Astrocyte (in vitro differentiated cells and primary cell): ENCODE results near the gene PRKCE. TPM values are rescaled to one million over a fixed set of nuclear protein-coding genes. Genes with fewer than 3 reads are reported as not detected.

Source experiments
- DNase-seq: peaks from one replicate; pipeline ENCODE4 v3.0.0-alpha.2; 2010; ENCODE audit warnings: low read depth
- FAIRE-seq: peaks from 2 replicates; lab custom pipeline; 2011; peaks lifted over from hg19 to GRCh38; lab: Jason Lieb, UNC
- H2AFZ ChIP-seq: 2 replicates; pipeline ENCODE4 v1.6.0; 2012; ENCODE audit warnings: low read depth, low read length, inconsistent platforms
- H3K27ac ChIP-seq: 2 replicates; pipeline ENCODE4 v1.5.1; 2011; ENCODE audit warnings: low read depth, low read length, inconsistent platforms
- H3K27me3 ChIP-seq: 2 replicates; pipeline ENCODE4 v1.6.0; 2011; ENCODE audit warnings: low read length, inconsistent platforms; ENCODE audit not compliant: insufficient read depth
- H3K36me3 ChIP-seq: 2 replicates; pipeline ENCODE4 v1.5.1; 2011; ENCODE audit warnings: low read length, inconsistent platforms; ENCODE audit not compliant: insufficient read depth
- H3K4me1 ChIP-seq: 2 replicates; pipeline ENCODE4 v1.5.1; 2011; ENCODE audit warnings: low read length, inconsistent platforms; ENCODE audit not compliant: insufficient read depth
- H3K4me2 ChIP-seq: 2 replicates; pipeline ENCODE4 v1.6.0; 2012; ENCODE audit warnings: low read length, inconsistent platforms
- H3K4me3 ChIP-seq: 2 replicates; pipeline ENCODE4 v1.5.1; 2011; ENCODE audit warnings: low read depth, mild to moderate bottlenecking, low read length, inconsistent platforms; ENCODE audit not compliant: insufficient read depth
- H3K79me2 ChIP-seq: 2 replicates; pipeline ENCODE4 v1.6.0; 2012; ENCODE audit warnings: mild to moderate bottlenecking, low read length, inconsistent platforms; ENCODE audit not compliant: insufficient read depth
- H3K9ac ChIP-seq: 2 replicates; pipeline ENCODE4 v1.6.0; 2012; ENCODE audit warnings: mild to moderate bottlenecking, low read length, inconsistent platforms
- H3K9me3 ChIP-seq: 2 replicates; pipeline ENCODE4 v1.5.1; 2012; ENCODE audit warnings: low read depth, mild to moderate bottlenecking, low read length, inconsistent platforms; ENCODE audit not compliant: insufficient read depth
- H4K20me1 ChIP-seq: 2 replicates; pipeline ENCODE4 v1.6.0; 2012; ENCODE audit warnings: low read length, inconsistent platforms; ENCODE audit not compliant: insufficient read depth
- H3K27ac Mint-ChIP-seq: one replicate; pipeline ENCODE4 v1.8.0; 2021; ENCODE audit warnings: mild to moderate bottlenecking, mixed read lengths; ENCODE audit not compliant: unreplicated experiment
- H3K27me3 Mint-ChIP-seq: one replicate; pipeline ENCODE4 v1.8.0; 2021; ENCODE audit warnings: low read depth, mixed read lengths; ENCODE audit not compliant: unreplicated experiment
- H3K36me3 Mint-ChIP-seq: one replicate; pipeline ENCODE4 v1.8.0; 2021; ENCODE audit warnings: low read depth, mixed read lengths; ENCODE audit not compliant: unreplicated experiment
- H3K4me1 Mint-ChIP-seq: one replicate; pipeline ENCODE4 v1.8.0; 2021; ENCODE audit warnings: low read depth, mixed read lengths; ENCODE audit not compliant: unreplicated experiment
- H3K4me3 Mint-ChIP-seq: one replicate; pipeline ENCODE4 v1.8.0; 2021; ENCODE audit warnings: mild to moderate bottlenecking, moderate library complexity, mixed read lengths; ENCODE audit not compliant: unreplicated experiment
- H3K9me3 Mint-ChIP-seq: one replicate; pipeline ENCODE4 v1.8.0; 2021; ENCODE audit warnings: mild to moderate bottlenecking, mixed read lengths; ENCODE audit not compliant: unreplicated experiment
- EZH2 ChIP-seq: IDR thresholded peaks from 2 replicates; pipeline ENCODE4 v1.6.1; 2012; ENCODE audit warnings: mild to moderate bottlenecking, low read length, inconsistent platforms; ENCODE audit not compliant: insufficient read depth
- total RNA-seq: library from RNA; stranded (reverse); gene quantifications from 2 replicates; pipeline ENCODE4 v1.2.1, GENCODE V29; 2021
- TF ChIP-seq, protein P1 (sequence below): IDR thresholded peaks from 2 replicates; pipeline ENCODE4 v1.5.1; 2011; ENCODE audit warnings: low read depth, mild to moderate bottlenecking, inconsistent platforms, low read length, moderate library complexity; ENCODE audit not compliant: insufficient read depth

Gene PRKCE
- total RNA-seq, 1 donor from 2014 or later: 12.8 TPM

DNA sequence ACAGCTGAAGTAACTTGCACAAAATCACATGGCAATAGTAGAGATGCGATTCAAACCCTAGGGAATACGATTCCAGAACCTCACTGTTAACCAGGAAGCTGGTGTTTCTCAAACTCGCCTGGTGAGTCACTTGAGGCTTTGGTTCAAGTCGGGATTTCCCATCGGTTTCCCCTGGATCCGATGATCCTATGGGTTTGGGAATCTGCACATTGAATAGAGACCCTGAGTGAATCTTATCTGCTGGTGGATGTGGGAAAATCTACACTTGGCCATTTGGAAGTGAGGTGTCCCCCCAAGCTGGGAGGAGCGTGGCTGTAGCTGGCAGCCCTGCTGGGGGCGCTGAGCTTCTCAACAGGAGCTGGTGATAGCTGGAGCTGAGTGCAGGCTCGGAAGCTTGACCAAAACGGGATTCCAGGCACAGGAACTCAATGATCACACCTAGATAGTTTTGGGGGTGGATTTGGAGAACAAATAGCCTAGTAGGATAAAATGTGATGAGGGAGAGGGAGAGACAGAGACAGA lies 135.4 kb downstream of the PRKCE start:
- H3K27ac Mint-ChIP-seq: no peak overlapping the region
- H3K4me3 Mint-ChIP-seq: no peak overlapping the region
- H3K4me2 ChIP-seq: no peak overlapping the region
- no peaks in the 10 kb centered on the region for H3K9me3 ChIP-seq
- no peaks in the 10 kb centered on the region for H3K4me1 ChIP-seq
- FAIRE-seq (no peak), DNase-seq (no peak)
- no peaks in the 10 kb centered on the region for H3K36me3 Mint-ChIP-seq
- peaks cover 6% of the 10 kb centered on the region for H3K27me3 Mint-ChIP-seq
- H3K27ac ChIP-seq: no peak overlapping the region
- no peak overlapping the region for H3K9ac ChIP-seq
- peaks cover 19% of the 10 kb centered on the region for H4K20me1 ChIP-seq
- no peaks in the 10 kb centered on the region for H3K27me3 ChIP-seq
- H3K36me3 ChIP-seq: no peaks in the 10 kb centered on the region
- TF ChIP-seq, protein P1, sequence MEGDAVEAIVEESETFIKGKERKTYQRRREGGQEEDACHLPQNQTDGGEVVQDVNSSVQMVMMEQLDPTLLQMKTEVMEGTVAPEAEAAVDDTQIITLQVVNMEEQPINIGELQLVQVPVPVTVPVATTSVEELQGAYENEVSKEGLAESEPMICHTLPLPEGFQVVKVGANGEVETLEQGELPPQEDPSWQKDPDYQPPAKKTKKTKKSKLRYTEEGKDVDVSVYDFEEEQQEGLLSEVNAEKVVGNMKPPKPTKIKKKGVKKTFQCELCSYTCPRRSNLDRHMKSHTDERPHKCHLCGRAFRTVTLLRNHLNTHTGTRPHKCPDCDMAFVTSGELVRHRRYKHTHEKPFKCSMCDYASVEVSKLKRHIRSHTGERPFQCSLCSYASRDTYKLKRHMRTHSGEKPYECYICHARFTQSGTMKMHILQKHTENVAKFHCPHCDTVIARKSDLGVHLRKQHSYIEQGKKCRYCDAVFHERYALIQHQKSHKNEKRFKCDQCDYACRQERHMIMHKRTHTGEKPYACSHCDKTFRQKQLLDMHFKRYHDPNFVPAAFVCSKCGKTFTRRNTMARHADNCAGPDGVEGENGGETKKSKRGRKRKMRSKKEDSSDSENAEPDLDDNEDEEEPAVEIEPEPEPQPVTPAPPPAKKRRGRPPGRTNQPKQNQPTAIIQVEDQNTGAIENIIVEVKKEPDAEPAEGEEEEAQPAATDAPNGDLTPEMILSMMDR: no peak
- no peak for TF ChIP-seq EZH2
- H3K4me1 Mint-ChIP-seq: no peaks in the 10 kb centered on the region
- H3K79me2 ChIP-seq: no peaks in the 10 kb centered on the region
- no peaks in the 10 kb centered on the region for H3K9me3 Mint-ChIP-seq
- no peak overlapping the region for H2AFZ ChIP-seq
- H3K4me3 ChIP-seq: no peak overlapping the region

DNA sequence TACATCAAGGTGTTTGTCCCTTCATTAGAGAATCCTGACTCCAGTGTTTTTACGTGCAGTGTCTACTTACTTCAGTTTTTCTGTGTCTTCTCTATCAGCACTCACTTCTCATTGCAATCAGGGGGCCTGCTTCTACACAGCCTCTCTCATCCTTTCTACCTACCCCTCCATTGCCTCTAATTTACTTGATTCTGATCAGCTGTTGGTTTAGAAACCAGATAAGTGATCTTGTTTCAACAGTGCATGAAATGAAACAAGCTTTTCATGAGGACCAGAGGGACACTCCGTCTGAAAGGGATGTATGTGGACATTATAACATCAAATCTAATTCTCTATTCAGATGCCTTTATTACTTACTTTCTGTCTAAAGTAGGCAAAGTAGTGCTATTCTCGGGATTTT lies 136.9 kb downstream of the PRKCE start:
- Histone ChIP-seq H2AFZ (no peak overlapping the region), H3K79me2 (no peaks in the 10 kb centered on the region), H3K4me1 (no peaks in the 10 kb centered on the region), H3K9me3 (no peaks in the 10 kb centered on the region), H3K27ac (no peak overlapping the region), H3K27me3 (no peaks in the 10 kb centered on the region), H3K4me2 (no peak overlapping the region), H3K4me3 (no peak overlapping the region), H3K9ac (no peak overlapping the region), H4K20me1 (peaks cover 25% of the 10 kb centered on the region), H3K36me3 (no peaks in the 10 kb centered on the region)
- no peak for DNase-seq
- peaks cover 11% of the 10 kb centered on the region for H3K27me3 Mint-ChIP-seq
- TF ChIP-seq EZH2: no peak
- TF ChIP-seq, protein P1: no peak
- no peaks in the 10 kb centered on the region for H3K9me3 Mint-ChIP-seq
- no peak overlapping the region for H3K27ac Mint-ChIP-seq
- H3K4me1 Mint-ChIP-seq: no peaks in the 10 kb centered on the region
- H3K4me3 Mint-ChIP-seq: no peak overlapping the region
- H3K36me3 Mint-ChIP-seq: no peaks in the 10 kb centered on the region
- FAIRE-seq: no peak

DNA sequence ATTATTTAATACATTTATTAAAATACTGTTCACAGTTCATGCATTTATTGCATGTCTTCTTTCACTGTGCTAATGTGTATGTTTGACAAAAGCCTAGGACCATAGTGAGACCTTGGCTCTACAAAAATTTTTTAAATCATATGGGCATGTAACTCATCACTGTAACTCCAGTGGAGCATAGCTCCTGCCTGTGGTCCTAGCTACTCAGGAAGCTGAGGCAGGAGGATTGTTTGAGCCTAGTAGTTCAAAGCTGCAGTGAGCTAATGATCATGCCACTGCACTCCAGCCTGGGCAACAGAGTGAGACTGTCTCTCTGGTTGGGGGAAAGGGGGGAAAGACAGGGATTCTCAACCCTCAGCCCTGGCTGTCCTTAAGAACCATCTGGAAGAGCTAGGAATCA lies 137.8 kb downstream of the PRKCE start:
- H3K9ac ChIP-seq: no peak overlapping the region
- no peaks in the 10 kb centered on the region for H3K36me3 ChIP-seq
- no peaks in the 10 kb centered on the region for H3K4me1 ChIP-seq
- H3K9me3 ChIP-seq: no peaks in the 10 kb centered on the region
- Mint-ChIP-seq H3K4me1 (no peaks in the 10 kb centered on the region), H3K9me3 (no peaks in the 10 kb centered on the region), H3K27me3 (peaks cover 11% of the 10 kb centered on the region), H3K27ac (no peak overlapping the region), H3K4me3 (no peak overlapping the region), H3K36me3 (no peaks in the 10 kb centered on the region)
- FAIRE-seq (no peak), DNase-seq (no peak)
- H2AFZ ChIP-seq: no peak overlapping the region
- TF ChIP-seq EZH2: no peak
- TF ChIP-seq, protein P1: no peak
- H4K20me1 ChIP-seq: peaks cover 18% of the 10 kb centered on the region
- no peak overlapping the region for H3K4me2 ChIP-seq
- H3K79me2 ChIP-seq: no peaks in the 10 kb centered on the region
- H3K4me3 ChIP-seq: no peak overlapping the region
- H3K27ac ChIP-seq: no peak overlapping the region
- no peaks in the 10 kb centered on the region for H3K27me3 ChIP-seq
